HCT116 (cell line): ENCODE results near the gene ATG4B. TPM values are rescaled to one million over a fixed set of nuclear protein-coding genes. Genes with fewer than 3 reads are reported as not detected.

Source experiments
- ATAC-seq: fragments of 200-7000 bp; cut with Tn5 transposase; 2 replicates; pipeline ENCODE4 v1.9.1; 2020; ENCODE audit warnings: mild to moderate bottlenecking, moderate library complexity
- BruUV-seq: library from RNA; stranded (reverse); fragments of 400-500 nt; replicated peaks from 2 replicates; lab custom pipeline; 2021; lab: Mats Ljungman, UMichigan
- CTCF ChIA-PET: fragments of 300-600 bp; sonication (Branson Sonifier 250); formaldehyde crosslinking; loops from one replicate; lab custom pipeline; 2021; ENCODE audit warnings: antibody characterized with exemption; lab: Charles Lee
- POLR2A ChIA-PET: fragments of 300-600, 350-600 bp; sonication (Branson Sonifier 250); formaldehyde crosslinking; loops from one replicate; lab custom pipeline; 2021; ENCODE audit warnings: antibody characterized with exemption; lab: Charles Lee
- RAD21 ChIA-PET, 2 experiments: fragments of 300-600 bp; sonication (Branson Sonifier 250); formaldehyde crosslinking; loops; one replicate each; lab custom pipeline; 2023; ENCODE audit warnings: low total read pairs in 2 of 2; ENCODE audit not compliant: uncharacterized antibody in 2 of 2, unreplicated experiment in 2 of 2, low non-redundant PET in 1 of 2; lab: Charles Lee
- DNase-seq: peaks from one replicate; pipeline ENCODE4 v3.0.0-alpha.2; 2010; ENCODE audit warnings: low read depth, low spot score
- H2AFZ ChIP-seq: fragments of 200-600 bp; shearing (Covaris generic), sonication (generic); 2 replicates; pipeline ENCODE4 v1.6.1; 2017; ENCODE audit warnings: low read depth, mixed run types, mixed read lengths, antibody characterized with exemption, low read length; ENCODE audit not compliant: poor library complexity, severe bottlenecking
- H3K27ac ChIP-seq: 2 replicates; pipeline ENCODE4 v1.5.1; 2012; ENCODE audit warnings: low read depth, low read length
- H3K27me3 ChIP-seq: fragments of 200-600 bp; sonication (generic); 2 replicates; pipeline ENCODE4 v1.6.1; 2016; ENCODE audit warnings: mixed run types, low read length, mixed read lengths; ENCODE audit not compliant: insufficient read depth
- H3K36me3 ChIP-seq, 2 experiments: fragments of 200-500 bp in 1 of 2; fragments of 200-600 bp in 1 of 2; sonication (Bioruptor generic) in 1 of 2; sonication (generic) in 1 of 2; 2 replicates each; pipeline versions ENCODE4 v1.5.1 to v1.6.1; 2014 to 2016; ENCODE audit warnings: low read length in 2 of 2, inconsistent platforms in 1 of 2, mixed read lengths in 1 of 2, mixed run types in 1 of 2; ENCODE audit not compliant: insufficient read depth in 2 of 2, control insufficient read depth in 1 of 2
- H3K4me1 ChIP-seq, 2 experiments: fragments of 200-600 bp in 1 of 2; sonication (generic) in 1 of 2; 2 replicates each; pipeline versions ENCODE4 v1.5.1 to v1.6.1; 2012 to 2017; ENCODE audit warnings: low read length in 2 of 2, inconsistent platforms in 1 of 2, mild to moderate bottlenecking in 1 of 2, mixed read lengths in 1 of 2, mixed run types in 1 of 2, moderate library complexity in 1 of 2; ENCODE audit not compliant: insufficient read depth in 2 of 2, control insufficient read depth in 1 of 2
- H3K4me2 ChIP-seq: fragments of 200-600 bp; sonication (generic); 2 replicates; pipeline ENCODE4 v1.6.1; 2017; ENCODE audit warnings: mixed run types, low read length, mixed read lengths
- H3K4me3 ChIP-seq, 2 experiments: fragments of 200-600 bp in 1 of 2; sonication (generic) in 1 of 2; replicated peaks in 1 of 2; 2 replicates each; pipeline ENCODE4 v1.5.1; 2011 to 2016; ENCODE audit warnings: low read length in 2 of 2, control low read depth in 1 of 2, low read depth in 1 of 2, mild to moderate bottlenecking in 1 of 2, mixed read lengths in 1 of 2, mixed run types in 1 of 2
- H3K79me2 ChIP-seq: fragments of 200-600 bp; sonication (generic); 2 replicates; pipeline ENCODE4 v1.6.1; 2017; ENCODE audit warnings: mild to moderate bottlenecking, mixed run types, low read length, moderate library complexity, mixed read lengths; ENCODE audit not compliant: insufficient read depth
- H3K9ac ChIP-seq: fragments of 200-600 bp; sonication (generic); 2 replicates; pipeline ENCODE4 v1.6.1; 2016; ENCODE audit warnings: low read length, mixed read lengths
- H3K9me2 ChIP-seq: fragments of 200-600 bp; sonication (generic), shearing (Covaris generic); 2 replicates; pipeline ENCODE4 v1.6.1; 2017; ENCODE audit warnings: mixed run types, mild to moderate bottlenecking, moderate library complexity; ENCODE audit not compliant: insufficient read depth
- H3K9me3 ChIP-seq, 2 experiments: fragments of 200-500 bp in 1 of 2; fragments of 200-600 bp in 1 of 2; sonication (Bioruptor generic) in 1 of 2; sonication (generic) in 1 of 2; 2 replicates each; pipeline ENCODE4 v1.6.1; 2014 to 2017; ENCODE audit warnings: low read length in 2 of 2, mixed read lengths in 2 of 2, inconsistent platforms in 1 of 2, low read depth in 1 of 2, mild to moderate bottlenecking in 1 of 2, mixed run types in 1 of 2, moderate library complexity in 1 of 2; ENCODE audit not compliant: control insufficient read depth in 1 of 2, insufficient read depth in 1 of 2
- H4K20me1 ChIP-seq: fragments of 200-600 bp; sonication (generic), shearing (Covaris generic); 2 replicates; pipeline ENCODE4 v1.6.1; 2017; ENCODE audit warnings: mixed run types, mild to moderate bottlenecking, moderate library complexity; ENCODE audit not compliant: insufficient read depth
- ATF3 ChIP-seq: IDR thresholded peaks from 2 replicates; pipeline ENCODE4 v1.6.1; 2012
- ELF1 ChIP-seq: IDR thresholded peaks from 2 replicates; pipeline ENCODE4 v1.6.1; 2012; ENCODE audit warnings: low read depth, borderline replicate concordance
- MAX ChIP-seq: IDR thresholded peaks from 2 replicates; pipeline ENCODE4 v1.6.1; 2012
- RAD21 ChIP-seq: IDR thresholded peaks from 2 replicates; pipeline ENCODE4 v1.6.1; 2012; ENCODE audit warnings: low read depth, mild to moderate bottlenecking
- REST ChIP-seq: IDR thresholded peaks from 2 replicates; pipeline ENCODE4 v1.6.1; 2012; ENCODE audit warnings: low read depth
- SP1 ChIP-seq: IDR thresholded peaks from 2 replicates; pipeline ENCODE4 v1.6.1; 2012; ENCODE audit warnings: low read depth
- TCF7L2 ChIP-seq: IDR thresholded peaks from 2 replicates; pipeline ENCODE4 v1.7.0; 2011; ENCODE audit warnings: borderline replicate concordance, inconsistent platforms; ENCODE audit not compliant: insufficient read depth, insufficient read length; ENCODE audit errors: extremely low read depth
- intact Hi-C: fragments of 100-400 bp; cut with micrococcal nuclease; formaldehyde crosslinking; loops from 2 replicates; pipeline ENCODE4 v1.10.0; 2022
- total RNA-seq: library from RNA; stranded (reverse); gene quantifications from one replicate; pipeline ENCODE4 v1.2.1, GENCODE V29; 2021; ENCODE audit not compliant: unreplicated experiment

ATG4B gene
- total RNA-seq, 1 experiment from 2014 or later, result 87.4 TPM

GRCh38 chr2:241654551-241654950, 17.1 kb downstream of the ATG4B start:
- ChIA-PET RAD21 (no interaction called here), POLR2A (no interaction called here), CTCF (no interaction called here)
- Histone ChIP-seq H3K4me1 (no peaks in the 10 kb centered on the region), H3K79me2 (peaks cover 34% of the 10 kb centered on the region), H3K4me3 (no peak overlapping the region), H3K27ac (no peak overlapping the region), H3K9me3 (no peaks in the 10 kb centered on the region), H3K27me3 (no peaks in the 10 kb centered on the region), H3K9ac (no peak overlapping the region), H3K36me3 (peaks cover 21% of the 10 kb centered on the region in 2 experiments; a peak in 3 of 4 replicates), H2AFZ (no peak overlapping the region), H4K20me1 (no peaks in the 10 kb centered on the region), H3K9me2 (no peaks in the 10 kb centered on the region), H3K4me2 (no peak overlapping the region)
- intact Hi-C loops, result no loop called here
- DNase-seq (no peak), ATAC-seq (no peak)
- no TSS peak for BruUV-seq
- no peak for TF ChIP-seq TCF7L2
- no peak for TF ChIP-seq MAX
- TF ChIP-seq ELF1, result no peak
- no peak for TF ChIP-seq ATF3
- no peak for TF ChIP-seq REST
- TF ChIP-seq RAD21, result no peak
- TF ChIP-seq SP1, result no peak
